HepG2 (cell line): ENCODE results near the gene SMARCAD1. TPM values are rescaled to one million over a fixed set of nuclear protein-coding genes. Genes with fewer than 3 reads are reported as not detected.

ENCODE experiments used
- ATAC-seq: fragments of 200-7000 bp; cut with Tn5 transposase; 3 replicates; pipeline ENCODE4 v1.9.1; 2020; ENCODE audit warnings: mild to moderate bottlenecking, moderate library complexity
- BruUV-seq: library from RNA; stranded (reverse); fragments of 400-500 nt; replicated peaks from 2 replicates; lab custom pipeline; 2021; lab: Mats Ljungman, UMichigan
- CTCF ChIA-PET: fragments of 300-600 bp; formaldehyde crosslinking; extraction: SDS; loops from one replicate; lab custom pipeline; 2021; ENCODE audit warnings: low total read pairs, inconsistent platforms, low intra/inter-chr PET ratio; lab: Yijun Ruan, JAX
- POLR2A ChIA-PET: fragments of 350-600 bp; sonication (Branson Sonifier 250); formaldehyde crosslinking; loops from one replicate; lab custom pipeline; 2020; ENCODE audit warnings: antibody characterized with exemption, inconsistent platforms; lab: Yijun Ruan, JAX
- DNase-seq: peaks from one replicate; pipeline ENCODE4 v3.0.0-alpha.2; 2015; ENCODE audit warnings: low spot score
- FAIRE-seq: peaks from 3 replicates; lab custom pipeline; 2011; peaks lifted over from hg19 to GRCh38; lab: Jason Lieb, UNC
- H2AFZ ChIP-seq: one replicate; pipeline ENCODE4 v1.6.1; 2011; ENCODE audit warnings: low read length, inconsistent platforms
- H3K27ac ChIP-seq: fragments of 300-600 bp; 3 replicates; pipeline ENCODE4 v1.8.0; 2011; ENCODE audit warnings: mixed run types, mild to moderate bottlenecking, mixed read lengths, low read length, inconsistent platforms; ENCODE audit not compliant: insufficient read depth; ENCODE audit errors: extremely low read length
- H3K27me3 ChIP-seq, 2 experiments: fragments of 200-600 bp in 1 of 2; 2 replicates in 1 of 2; 3 replicates in 1 of 2; pipeline versions ENCODE4 v1.6.0 to v1.8.0; 2011; ENCODE audit warnings: low read length in 2 of 2, mild to moderate bottlenecking in 2 of 2, moderate library complexity in 2 of 2, inconsistent platforms in 1 of 2; ENCODE audit not compliant: insufficient read depth in 2 of 2, control insufficient read depth in 1 of 2
- H3K36me3 ChIP-seq, 2 experiments: fragments of 200-600 bp in 1 of 2; replicated peaks in 1 of 2; 2 replicates in 1 of 2; 3 replicates in 1 of 2; pipeline versions ENCODE4 v1.5.1 to v1.8.0; 2011; ENCODE audit warnings: low read length in 2 of 2, inconsistent platforms in 1 of 2; ENCODE audit not compliant: insufficient read depth in 2 of 2, control insufficient read depth in 1 of 2
- H3K4me1 ChIP-seq: 2 replicates; pipeline ENCODE4 v1.5.1; 2012; ENCODE audit warnings: low read length, inconsistent platforms; ENCODE audit not compliant: insufficient read depth
- H3K4me2 ChIP-seq: 2 replicates; pipeline ENCODE4 v1.6.0; 2011; ENCODE audit warnings: low read depth, low read length, inconsistent platforms
- H3K4me3 ChIP-seq, 3 experiments: fragments of 200-600 bp in 1 of 3; sonication (generic), shearing (Covaris generic) in 1 of 3; replicated peaks in 1 of 3; 2 replicates each; pipeline ENCODE4 v1.5.1; 2011 to 2016; ENCODE audit warnings: low read length in 3 of 3, inconsistent platforms in 2 of 3, low read depth in 2 of 3, mild to moderate bottlenecking in 2 of 3, control low read depth in 1 of 3, mixed read lengths in 1 of 3; ENCODE audit not compliant: insufficient read depth in 1 of 3
- H3K79me2 ChIP-seq: one replicate; pipeline ENCODE4 v1.6.1; 2011; ENCODE audit warnings: low read length, inconsistent platforms; ENCODE audit not compliant: insufficient read depth
- H3K9ac ChIP-seq: 2 replicates; pipeline ENCODE4 v1.6.0; 2011; ENCODE audit warnings: mild to moderate bottlenecking, low read depth, low read length, inconsistent platforms; ENCODE audit not compliant: insufficient read depth
- H3K9me3 ChIP-seq: 2 replicates; pipeline ENCODE4 v1.5.1; 2012; ENCODE audit warnings: mild to moderate bottlenecking, low read length
- H4K20me1 ChIP-seq: 2 replicates; pipeline ENCODE4 v1.6.0; 2011; ENCODE audit warnings: inconsistent platforms, mild to moderate bottlenecking, low read length, moderate library complexity; ENCODE audit not compliant: insufficient read depth
- ESRRA ChIP-seq: sonication (generic); formaldehyde crosslinking; IDR thresholded peaks from 2 replicates; pipeline ENCODE4 v1.5.1; 2020; ENCODE audit warnings: mild to moderate bottlenecking, low read depth, missing genetic modification reagents
- FLYWCH1 ChIP-seq: sonication (generic); formaldehyde crosslinking; IDR thresholded peaks from 2 replicates; pipeline ENCODE4 v1.8.1; 2023; ENCODE audit warnings: mild to moderate bottlenecking, missing genetic modification reagents
- KLF13 ChIP-seq: sonication (generic); formaldehyde crosslinking; IDR thresholded peaks from 2 replicates; pipeline ENCODE4 v1.4.0; 2020; ENCODE audit warnings: mild to moderate bottlenecking, missing genetic modification reagents
- RELA ChIP-seq: sonication (generic); formaldehyde crosslinking; IDR thresholded peaks from 2 replicates; pipeline ENCODE4 v1.4.0; 2020; ENCODE audit warnings: missing genetic modification reagents
- U2AF2 ChIP-seq: fragments of 200-400 bp; formaldehyde crosslinking; IDR thresholded peaks from 2 replicates; pipeline ENCODE4 v1.6.1; 2017; ENCODE audit warnings: low read depth, mild to moderate bottlenecking, low read length
- ZKSCAN1 ChIP-seq: fragments of 150-350 bp; IDR thresholded peaks from 2 replicates; pipeline ENCODE4 v1.6.1; 2014; ENCODE audit warnings: low read length
- ZNF205 ChIP-seq: IDR thresholded peaks from 2 replicates; pipeline ENCODE4 v1.6.1; 2018; ENCODE audit warnings: missing biosample characterization, missing genetic modification reagents
- ZNF451 ChIP-seq: sonication (generic); formaldehyde crosslinking; IDR thresholded peaks from 2 replicates; pipeline ENCODE4 v1.5.0; 2020; ENCODE audit warnings: mild to moderate bottlenecking, missing genetic modification reagents
- WGBS: methylation state at CpG from one replicate; pipeline ENCODE4 v1.1.6; 2017; ENCODE audit warnings: low lambda C conversion rate; 5-methylcytosine and 5-hydroxymethylcytosine counted together
- in situ Hi-C: cut with HindIII; loops from 2 replicates; pipeline ENCODE4 v1.10.0; 2017; ENCODE audit warnings: low pct_unique_long_range_greater_than_20kb; ENCODE audit not compliant: extremely low pct_ligation_motif_present
- intact Hi-C: fragments of 100-400 bp; cut with micrococcal nuclease; formaldehyde crosslinking; loops from one replicate; pipeline ENCODE4 v1.10.0; 2022; ENCODE audit not compliant: unreplicated experiment
- polyA plus RNA-seq, 8 experiments: library from polyadenylated mRNA; depleted of rRNA in 3 of 8; stranded (reverse) in 7 of 8; unstranded in 1 of 8; fragments of >200 nt; fragmentation: Illumina TruSeq in 4 of 8; extraction: Trizol in 4 of 8; gene quantifications; 2 replicates each; pipeline versions ENCODE4 v1.2.1 to v1.2.3, GENCODE V29; 2011 to 2016; ENCODE audit warnings: low read depth in 4 of 8, missing spikeins in 1 of 8, mixed read lengths in 1 of 8; ENCODE audit not compliant: insufficient read depth in 1 of 8
- total RNA-seq, 5 experiments: library from RNA; depleted of rRNA; stranded (reverse); fragments of >200 nt; fragmentation: Illumina TruSeq; extraction: Trizol; gene quantifications; 2 replicates each; pipeline ENCODE4 v1.2.3, GENCODE V29; 2016; ENCODE audit warnings: low read depth in 1 of 5
- TF ChIP-seq, protein P1 (sequence below): sonication (generic); IDR thresholded peaks from 2 replicates; pipeline ENCODE4 v1.6.1; 2016; ENCODE audit warnings: low read depth, borderline replicate concordance
- TF ChIP-seq, protein P2 (sequence below): sonication (generic); formaldehyde crosslinking; conservative IDR thresholded peaks from 2 replicates; pipeline ENCODE4 v1.4.0; 2020; ENCODE audit warnings: missing genetic modification reagents

SMARCAD1 gene
- total and polyA plus RNA-seq, 2 of the 13 experiments (the other 11 are each of a cell fraction or from before 2014, with no cell fraction given), result 18.2 to 35.9 TPM

DNA sequence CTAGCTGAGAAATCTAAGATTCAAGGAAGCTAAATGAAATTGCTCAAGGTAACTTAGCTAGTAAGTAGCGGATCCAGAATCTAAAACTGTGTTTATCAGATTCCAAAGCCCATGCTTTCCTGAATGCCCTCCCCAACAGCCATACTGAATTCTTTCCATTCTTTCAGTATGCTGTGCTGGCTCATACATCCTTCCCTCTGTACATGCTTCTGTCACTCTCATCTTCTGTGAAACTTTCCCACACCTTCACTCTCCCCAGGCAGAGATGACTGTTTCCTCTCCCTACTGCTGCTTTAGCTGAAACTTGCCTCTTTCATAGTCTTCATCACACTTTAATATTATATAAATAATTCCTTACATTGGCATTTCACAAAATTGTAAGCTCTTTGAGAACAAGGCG lies 39.3 kb upstream of the SMARCAD1 start:
- intact Hi-C loops (no loop called here), in situ Hi-C loops (no loop called here)
- H3K36me3 ChIP-seq, result no peaks in the 10 kb centered on the region
- CTCF ChIA-PET, result no interaction called here
- 49% methylated on average over 2 of the region's 2 CpGs for WGBS
- no peak overlapping the region for H3K4me3 ChIP-seq
- no peak for ATAC-seq
- BruUV-seq, result no TSS peak
- POLR2A ChIA-PET, result no interaction called here
- no peaks in the 10 kb centered on the region for H3K79me2 ChIP-seq
- no peaks in the 10 kb centered on the region for H3K9me3 ChIP-seq
- H4K20me1 ChIP-seq, result no peaks in the 10 kb centered on the region
- TF ChIP-seq ESRRA (CRISPR knock-in tag) (no peak), RELA (CRISPR knock-in tag) (no peak), U2AF2 (no peak), ZNF451 (no peak), ZNF205 (no peak), FLYWCH1 (no peak), KLF13 (no peak), ZKSCAN1 (no peak)
- TF ChIP-seq, protein P1, sequence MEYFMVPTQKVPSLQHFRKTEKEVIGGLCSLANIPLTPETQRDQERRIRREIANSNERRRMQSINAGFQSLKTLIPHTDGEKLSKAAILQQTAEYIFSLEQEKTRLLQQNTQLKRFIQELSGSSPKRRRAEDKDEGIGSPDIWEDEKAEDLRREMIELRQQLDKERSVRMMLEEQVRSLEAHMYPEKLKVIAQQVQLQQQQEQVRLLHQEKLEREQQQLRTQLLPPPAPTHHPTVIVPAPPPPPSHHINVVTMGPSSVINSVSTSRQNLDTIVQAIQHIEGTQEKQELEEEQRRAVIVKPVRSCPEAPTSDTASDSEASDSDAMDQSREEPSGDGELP, result no peak
- TF ChIP-seq, protein P2, sequence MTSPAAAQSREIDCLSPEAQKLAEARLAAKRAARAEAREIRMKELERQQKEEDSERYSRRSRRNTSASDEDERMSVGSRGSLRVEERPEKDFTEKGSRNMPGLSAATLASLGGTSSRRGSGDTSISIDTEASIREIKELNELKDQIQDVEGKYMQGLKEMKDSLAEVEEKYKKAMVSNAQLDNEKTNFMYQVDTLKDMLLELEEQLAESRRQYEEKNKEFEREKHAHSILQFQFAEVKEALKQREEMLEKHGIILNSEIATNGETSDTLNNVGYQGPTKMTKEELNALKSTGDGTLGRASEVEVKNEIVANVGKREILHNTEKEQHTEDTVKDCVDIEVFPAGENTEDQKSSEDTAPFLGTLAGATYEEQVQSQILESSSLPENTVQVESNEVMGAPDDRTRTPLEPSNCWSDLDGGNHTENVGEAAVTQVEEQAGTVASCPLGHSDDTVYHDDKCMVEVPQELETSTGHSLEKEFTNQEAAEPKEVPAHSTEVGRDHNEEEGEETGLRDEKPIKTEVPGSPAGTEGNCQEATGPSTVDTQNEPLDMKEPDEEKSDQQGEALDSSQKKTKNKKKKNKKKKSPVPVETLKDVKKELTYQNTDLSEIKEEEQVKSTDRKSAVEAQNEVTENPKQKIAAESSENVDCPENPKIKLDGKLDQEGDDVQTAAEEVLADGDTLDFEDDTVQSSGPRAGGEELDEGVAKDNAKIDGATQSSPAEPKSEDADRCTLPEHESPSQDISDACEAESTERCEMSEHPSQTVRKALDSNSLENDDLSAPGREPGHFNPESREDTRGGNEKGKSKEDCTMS (CRISPR knock-in tag), result no peak
- no peak overlapping the region for H3K27ac ChIP-seq
- no peak overlapping the region for H2AFZ ChIP-seq
- DNase-seq, result no peak
- no peak overlapping the region for H3K9ac ChIP-seq
- no peak overlapping the region for H3K4me2 ChIP-seq
- H3K27me3 ChIP-seq, result no peaks in the 10 kb centered on the region
- H3K4me1 ChIP-seq, result peaks cover 11% of the 10 kb centered on the region; the same call in 1 of the 2 replicates
- FAIRE-seq, result no peak
